Panc1 (cell line): ENCODE data around the gene CSRNP2.

Source experiments
- CTCF ChIP-seq: fragments of 450-650 bp; IDR thresholded peaks from 2 replicates; pipeline ENCODE4 v1.5.1; 2017; ENCODE audit warnings: mild to moderate bottlenecking
- TCF7L2 ChIP-seq: IDR thresholded peaks from 2 replicates; pipeline ENCODE4 v1.6.1; 2011; ENCODE audit warnings: mild to moderate bottlenecking, low read depth, low read length, inconsistent platforms

GRCh38 chr12:51118706-51119105, 35.3 kb upstream of the CSRNP2 start:
- no peak for TF ChIP-seq CTCF
- peak; percentile 66 for TF ChIP-seq TCF7L2
